HepG2 (cell line): ENCODE data around the gene SMIM44. TPM values are rescaled to one million over a fixed set of nuclear protein-coding genes. Genes with fewer than 3 reads are reported as not detected.

ENCODE experiments used
- ATAC-seq: fragments of 200-7000 bp; cut with Tn5 transposase; 3 replicates; pipeline ENCODE4 v1.9.1; 2020; ENCODE audit warnings: mild to moderate bottlenecking, moderate library complexity
- BruUV-seq: library from RNA; stranded (reverse); fragments of 400-500 nt; replicated peaks from 2 replicates; lab custom pipeline; 2021; lab: Mats Ljungman, UMichigan
- CTCF ChIA-PET: fragments of 300-600 bp; formaldehyde crosslinking; extraction: SDS; loops from one replicate; lab custom pipeline; 2021; ENCODE audit warnings: low total read pairs, inconsistent platforms, low intra/inter-chr PET ratio; lab: Yijun Ruan, JAX
- POLR2A ChIA-PET: fragments of 350-600 bp; sonication (Branson Sonifier 250); formaldehyde crosslinking; loops from one replicate; lab custom pipeline; 2020; ENCODE audit warnings: antibody characterized with exemption, inconsistent platforms; lab: Yijun Ruan, JAX
- DNase-seq: peaks from one replicate; pipeline ENCODE4 v3.0.0-alpha.2; 2015; ENCODE audit warnings: low spot score
- FAIRE-seq: peaks from 3 replicates; lab custom pipeline; 2011; peaks lifted over from hg19 to GRCh38; lab: Jason Lieb, UNC
- H2AFZ ChIP-seq: one replicate; pipeline ENCODE4 v1.6.1; 2011; ENCODE audit warnings: low read length, inconsistent platforms
- H3K27ac ChIP-seq: fragments of 300-600 bp; 3 replicates; pipeline ENCODE4 v1.8.0; 2011; ENCODE audit warnings: mixed run types, mild to moderate bottlenecking, mixed read lengths, low read length, inconsistent platforms; ENCODE audit not compliant: insufficient read depth; ENCODE audit errors: extremely low read length
- H3K27me3 ChIP-seq, 2 experiments: fragments of 200-600 bp in 1 of 2; 2 replicates in 1 of 2; 3 replicates in 1 of 2; pipeline versions ENCODE4 v1.6.0 to v1.8.0; 2011; ENCODE audit warnings: low read length in 2 of 2, mild to moderate bottlenecking in 2 of 2, moderate library complexity in 2 of 2, inconsistent platforms in 1 of 2; ENCODE audit not compliant: insufficient read depth in 2 of 2, control insufficient read depth in 1 of 2
- H3K36me3 ChIP-seq, 2 experiments: fragments of 200-600 bp in 1 of 2; replicated peaks in 1 of 2; 2 replicates in 1 of 2; 3 replicates in 1 of 2; pipeline versions ENCODE4 v1.5.1 to v1.8.0; 2011; ENCODE audit warnings: low read length in 2 of 2, inconsistent platforms in 1 of 2; ENCODE audit not compliant: insufficient read depth in 2 of 2, control insufficient read depth in 1 of 2
- H3K4me1 ChIP-seq: 2 replicates; pipeline ENCODE4 v1.5.1; 2012; ENCODE audit warnings: low read length, inconsistent platforms; ENCODE audit not compliant: insufficient read depth
- H3K4me2 ChIP-seq: 2 replicates; pipeline ENCODE4 v1.6.0; 2011; ENCODE audit warnings: low read depth, low read length, inconsistent platforms
- H3K4me3 ChIP-seq, 3 experiments: fragments of 200-600 bp in 1 of 3; sonication (generic), shearing (Covaris generic) in 1 of 3; replicated peaks in 1 of 3; 2 replicates each; pipeline ENCODE4 v1.5.1; 2011 to 2016; ENCODE audit warnings: low read length in 3 of 3, inconsistent platforms in 2 of 3, low read depth in 2 of 3, mild to moderate bottlenecking in 2 of 3, control low read depth in 1 of 3, mixed read lengths in 1 of 3; ENCODE audit not compliant: insufficient read depth in 1 of 3
- H3K79me2 ChIP-seq: one replicate; pipeline ENCODE4 v1.6.1; 2011; ENCODE audit warnings: low read length, inconsistent platforms; ENCODE audit not compliant: insufficient read depth
- H3K9ac ChIP-seq: 2 replicates; pipeline ENCODE4 v1.6.0; 2011; ENCODE audit warnings: mild to moderate bottlenecking, low read depth, low read length, inconsistent platforms; ENCODE audit not compliant: insufficient read depth
- H3K9me3 ChIP-seq: 2 replicates; pipeline ENCODE4 v1.5.1; 2012; ENCODE audit warnings: mild to moderate bottlenecking, low read length
- H4K20me1 ChIP-seq: 2 replicates; pipeline ENCODE4 v1.6.0; 2011; ENCODE audit warnings: inconsistent platforms, mild to moderate bottlenecking, low read length, moderate library complexity; ENCODE audit not compliant: insufficient read depth
- CHD2 ChIP-seq: IDR thresholded peaks from 2 replicates; pipeline ENCODE4 v1.6.1; 2011; ENCODE audit warnings: low read depth, low read length, improper control_type of control experiment
- ETV6 ChIP-seq: sonication (generic); formaldehyde crosslinking; conservative IDR thresholded peaks from 2 replicates; pipeline ENCODE4 v1.4.0; 2020; ENCODE audit warnings: missing genetic modification reagents
- HOXA7 ChIP-seq: sonication (generic); formaldehyde crosslinking; IDR thresholded peaks from 2 replicates; pipeline ENCODE4 v1.8.1; 2022; ENCODE audit warnings: mild to moderate bottlenecking, missing genetic modification reagents, moderate library complexity
- KAT8 ChIP-seq: IDR thresholded peaks from 2 replicates; pipeline ENCODE4 v1.6.1; 2016; ENCODE audit warnings: missing genetic modification reagents, missing compliant biosample characterization
- KLF15 ChIP-seq: sonication (generic); formaldehyde crosslinking; IDR thresholded peaks from 2 replicates; pipeline ENCODE4 v1.8.1; 2023; ENCODE audit warnings: borderline replicate concordance, mild to moderate bottlenecking, inconsistent platforms, missing genetic modification reagents, mixed read lengths
- NFYB ChIP-seq: sonication (generic); formaldehyde crosslinking; IDR thresholded peaks from 2 replicates; pipeline ENCODE4 v1.4.0; 2020; ENCODE audit warnings: missing genetic modification reagents
- NFYC ChIP-seq: IDR thresholded peaks from 2 replicates; pipeline ENCODE4 v1.6.1; 2016; ENCODE audit warnings: missing genetic modification reagents, missing compliant biosample characterization
- PBX2 ChIP-seq: IDR thresholded peaks from 2 replicates; pipeline ENCODE4 v1.6.1; 2016; ENCODE audit warnings: control low read depth
- SIX1 ChIP-seq: sonication (generic); formaldehyde crosslinking; IDR thresholded peaks from 2 replicates; pipeline ENCODE4 v1.4.0; 2020; ENCODE audit warnings: missing genetic modification reagents, borderline replicate concordance
- SMARCE1 ChIP-seq: fragments of 450-650 bp; IDR thresholded peaks from 2 replicates; pipeline ENCODE4 v1.6.1; 2017; ENCODE audit warnings: borderline replicate concordance
- SP2 ChIP-seq: sonication (generic); formaldehyde crosslinking; IDR thresholded peaks from 2 replicates; pipeline ENCODE4 v1.5.1; 2020; ENCODE audit warnings: mild to moderate bottlenecking, missing genetic modification reagents
- TRIM24 ChIP-seq: sonication (generic); formaldehyde crosslinking; IDR thresholded peaks from 2 replicates; pipeline ENCODE4 v1.8.0; 2022; ENCODE audit warnings: mild to moderate bottlenecking, missing genetic modification reagents
- ZNF891 ChIP-seq: sonication (generic); formaldehyde crosslinking; IDR thresholded peaks from 2 replicates; pipeline ENCODE4 v1.5.0; 2020; ENCODE audit warnings: mild to moderate bottlenecking, missing genetic modification reagents
- WGBS: methylation state at CpG from one replicate; pipeline ENCODE4 v1.1.6; 2017; ENCODE audit warnings: low lambda C conversion rate; 5-methylcytosine and 5-hydroxymethylcytosine counted together
- in situ Hi-C: cut with HindIII; loops from 2 replicates; pipeline ENCODE4 v1.10.0; 2017; ENCODE audit warnings: low pct_unique_long_range_greater_than_20kb; ENCODE audit not compliant: extremely low pct_ligation_motif_present
- intact Hi-C: fragments of 100-400 bp; cut with micrococcal nuclease; formaldehyde crosslinking; loops from one replicate; pipeline ENCODE4 v1.10.0; 2022; ENCODE audit not compliant: unreplicated experiment
- polyA plus RNA-seq, 8 experiments: library from polyadenylated mRNA; depleted of rRNA in 3 of 8; stranded (reverse) in 7 of 8; unstranded in 1 of 8; fragments of >200 nt; fragmentation: Illumina TruSeq in 4 of 8; extraction: Trizol in 4 of 8; gene quantifications; 2 replicates each; pipeline versions ENCODE4 v1.2.1 to v1.2.3, GENCODE V29; 2011 to 2016; ENCODE audit warnings: low read depth in 4 of 8, missing spikeins in 1 of 8, mixed read lengths in 1 of 8; ENCODE audit not compliant: insufficient read depth in 1 of 8
- total RNA-seq, 5 experiments: library from RNA; depleted of rRNA; stranded (reverse); fragments of >200 nt; fragmentation: Illumina TruSeq; extraction: Trizol; gene quantifications; 2 replicates each; pipeline ENCODE4 v1.2.3, GENCODE V29; 2016; ENCODE audit warnings: low read depth in 1 of 5

The SMIM44 gene
- total and polyA plus RNA-seq, 2 of the 13 experiments (the other 11 are each of a cell fraction or from before 2014, with no cell fraction given): not detected

DNA sequence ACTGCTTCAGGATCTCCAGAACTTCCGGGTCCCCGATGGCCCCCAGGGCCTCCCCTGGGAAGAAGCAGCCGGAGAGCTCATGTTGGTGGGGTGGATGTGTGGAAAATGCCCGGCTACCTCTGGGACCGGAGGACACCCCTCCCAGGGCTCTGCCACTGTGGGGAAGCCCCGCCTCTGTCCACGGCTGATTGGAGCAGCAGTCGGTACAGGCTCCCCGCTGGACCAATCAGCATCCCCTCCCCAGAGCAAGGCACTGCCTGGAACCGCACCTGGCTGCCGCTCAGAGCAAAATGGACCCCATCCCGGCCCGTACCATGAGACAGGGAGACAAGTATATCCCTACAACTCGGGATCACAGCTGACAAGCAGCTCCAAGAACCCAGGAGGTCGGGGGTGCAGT lies 10.8 kb upstream of the SMIM44 start:
- Histone ChIP-seq H3K9ac (no peak overlapping the region), H3K4me1 (peaks cover 16% of the 10 kb centered on the region), H3K27ac (no peak overlapping the region), H3K9me3 (no peaks in the 10 kb centered on the region), H2AFZ (no peak overlapping the region), H3K79me2 (peaks cover 15% of the 10 kb centered on the region), H4K20me1 (no peaks in the 10 kb centered on the region), H3K4me2 (no peak overlapping the region), H3K27me3 (no peaks in the 10 kb centered on the region; a peak in 1 of 5 replicates), H3K36me3 (peaks cover 11 to 50% of the 10 kb centered on the region in 2 experiments; a peak in 4 of 5 replicates), H3K4me3 (no peak overlapping the region)
- 93% methylated on average over 6 of the region's 15 CpGs for WGBS
- intact Hi-C loops (no loop called here), in situ Hi-C loops (no loop called here)
- no peak for DNase-seq
- POLR2A ChIA-PET: interaction anchor here (1.0 kb wide), 1 partner anchor 13 kb away, joined by 3 read pairs; the partner anchor contains the start of gene SMIM24
- ATAC-seq: peak; percentile 40
- no TSS peak for BruUV-seq
- CTCF ChIA-PET: no interaction called here
- no peak for FAIRE-seq
- TF ChIP-seq TRIM24 (no peak), NFYB (CRISPR knock-in tag) (peak; percentile 75), HOXA7 (CRISPR knock-in tag) (no peak), NFYC (peak; percentile 77), PBX2 (peak; percentile 33; the same call in 1 of the 2 replicates), SP2 (CRISPR knock-in tag) (peak; percentile 66)

GRCh38 chr19:3493651-3494050 lies 10.4 kb upstream of the SMIM44 start:
- Histone ChIP-seq H3K36me3 (peaks cover 11 to 50% of the 10 kb centered on the region in 2 experiments; a peak in 4 of 5 replicates), H3K9ac (no peak overlapping the region), H2AFZ (no peak overlapping the region), H3K4me2 (no peak overlapping the region), H3K27me3 (no peaks in the 10 kb centered on the region; a peak in 1 of 5 replicates), H3K4me1 (peaks cover 12% of the 10 kb centered on the region), H3K4me3 (no peak overlapping the region), H4K20me1 (no peaks in the 10 kb centered on the region), H3K9me3 (no peaks in the 10 kb centered on the region), H3K79me2 (peaks cover 11% of the 10 kb centered on the region), H3K27ac (no peak overlapping the region)
- POLR2A ChIA-PET: interaction anchor here (1.0 kb wide), 1 partner anchor 13 kb away, joined by 3 read pairs; the partner anchor contains the start of gene SMIM24
- no TSS peak for BruUV-seq
- in situ Hi-C loops (no loop called here), intact Hi-C loops (no loop called here)
- FAIRE-seq: no peak
- CTCF ChIA-PET: no interaction called here
- no peak for ATAC-seq
- TF ChIP-seq SMARCE1: no peak
- TF ChIP-seq SIX1 (CRISPR knock-in tag): no peak
- no peak for TF ChIP-seq ZNF891 (CRISPR knock-in tag)
- no peak for TF ChIP-seq ETV6 (CRISPR knock-in tag)
- no peak for TF ChIP-seq CHD2
- TF ChIP-seq KAT8 (CRISPR knock-in tag): no peak
- TF ChIP-seq KLF15 (CRISPR knock-in tag): no peak
- 95% methylated on average over 11 of the region's 14 CpGs for WGBS
- DNase-seq: no peak
